D341Med (cell line): ENCODE measurements around the gene LRRC17.

Experiments used
- DNase-seq: peaks from one replicate; pipeline ENCODE4 v3.0.0; 2012; ENCODE audit warnings: low spot score

LRRC17 gene

GRCh38 chr7:102988631-102989560 is 76.1 kb downstream of the LRRC17 start:
- DNase-seq: no peak

- no peak for DNase-seq
These were observed 77.8 kb downstream of the LRRC17 start for GRCh38 chr7:102990642-102991041.

GRCh38 chr7:102991077-102991539 is 78.3 kb downstream of the LRRC17 start:
- DNase-seq: no peak

GRCh38 chr7:102991540-102992214 is 78.9 kb downstream of the LRRC17 start:
- no peak for DNase-seq

GRCh38 chr7:102992509-102992937 is 79.7 kb downstream of the LRRC17 start:
- no peak for DNase-seq

- no peak for DNase-seq
These were observed 80.3 kb downstream of the LRRC17 start for GRCh38 chr7:102992938-102993717.

- DNase-seq: no peak
These were observed 80.9 kb downstream of the LRRC17 start for GRCh38 chr7:102993718-102994029.

- no peak for DNase-seq
These were observed 81.8 kb downstream of the LRRC17 start for GRCh38 chr7:102994567-102994966.
